Measurements from ENCODE around the gene HEATR5A.
"Not testable (repeated sequence)": the region's sequence is repeated elsewhere in the genome, so short reads cannot be mapped to it uniquely, and the experiment has no call there.

Gene HEATR5A

DNA sequence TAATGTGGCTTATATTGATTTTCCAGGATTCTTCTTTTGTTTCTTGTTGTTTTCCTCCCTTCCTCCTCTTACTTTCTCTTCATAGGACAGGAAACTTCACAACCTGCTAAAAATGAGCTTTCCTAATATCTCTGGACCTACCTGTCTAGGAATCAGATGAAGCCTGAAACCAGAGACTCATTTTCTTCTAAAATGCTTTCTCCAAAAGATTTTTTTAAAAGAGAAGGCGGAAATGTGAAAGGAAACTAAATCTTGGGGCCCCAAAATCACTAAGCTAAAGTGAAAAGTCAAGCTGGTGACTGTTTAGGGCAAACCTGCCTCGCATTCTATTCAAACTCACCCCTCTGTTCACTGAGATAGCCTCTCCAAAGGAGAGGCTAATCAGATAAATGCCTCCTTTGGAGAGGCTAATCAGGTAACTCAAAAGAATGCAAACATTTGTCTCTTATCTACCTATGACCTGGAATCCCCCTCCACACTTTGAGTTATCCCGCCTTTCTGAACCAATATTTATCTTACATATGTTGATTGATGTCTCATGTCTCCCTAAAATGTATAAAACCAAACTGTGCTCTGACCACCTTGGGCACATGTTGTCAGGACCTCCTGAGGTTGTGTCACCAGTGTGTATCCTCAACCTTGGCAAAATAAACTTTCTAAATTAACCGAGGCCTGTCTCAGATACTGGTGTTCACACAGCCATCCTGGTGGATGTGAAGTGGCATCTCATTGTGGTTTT is 140.0 kb downstream of the HEATR5A start:
- DNase-seq = no peak

DNA sequence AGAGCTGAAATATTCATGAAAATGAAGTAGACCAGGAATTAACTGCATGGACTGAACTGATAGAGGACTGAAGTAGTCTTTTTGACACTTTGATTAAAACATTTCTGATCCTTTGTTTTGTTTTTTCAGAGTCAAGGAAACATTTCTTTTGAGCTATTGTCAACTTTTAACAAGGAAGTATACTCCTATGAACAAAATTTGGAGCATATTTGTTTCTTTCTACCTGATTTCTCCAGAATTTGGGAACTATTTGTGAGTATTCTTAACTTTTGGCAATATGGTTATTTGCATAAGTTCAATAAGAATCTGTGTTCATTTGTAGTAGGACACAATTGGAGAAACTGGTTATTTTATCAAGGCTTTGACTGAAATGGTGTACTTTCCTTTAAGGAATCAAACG is 141.5 kb downstream of the HEATR5A start:
- DNase-seq = no peak

DNA sequence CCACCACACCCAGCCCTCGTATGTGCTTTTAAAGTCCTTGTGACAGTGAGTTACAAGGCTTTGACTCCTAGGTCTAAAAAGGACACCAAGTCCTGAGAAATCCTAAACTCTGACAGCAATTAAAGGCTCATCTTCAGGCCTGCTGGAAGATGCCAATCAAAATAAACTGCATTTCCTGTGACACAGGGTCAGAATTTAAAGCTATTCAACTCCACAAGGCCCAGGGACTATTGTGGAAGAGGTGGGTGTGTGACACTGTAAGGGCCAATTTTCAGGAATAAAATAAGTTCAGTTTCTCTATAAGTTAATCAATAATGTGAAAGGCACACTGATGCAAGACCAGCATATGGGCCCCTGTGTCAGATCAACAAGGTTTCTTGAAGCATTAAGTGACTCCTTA is 143.3 kb downstream of the HEATR5A start:
- no peak for DNase-seq

DNA sequence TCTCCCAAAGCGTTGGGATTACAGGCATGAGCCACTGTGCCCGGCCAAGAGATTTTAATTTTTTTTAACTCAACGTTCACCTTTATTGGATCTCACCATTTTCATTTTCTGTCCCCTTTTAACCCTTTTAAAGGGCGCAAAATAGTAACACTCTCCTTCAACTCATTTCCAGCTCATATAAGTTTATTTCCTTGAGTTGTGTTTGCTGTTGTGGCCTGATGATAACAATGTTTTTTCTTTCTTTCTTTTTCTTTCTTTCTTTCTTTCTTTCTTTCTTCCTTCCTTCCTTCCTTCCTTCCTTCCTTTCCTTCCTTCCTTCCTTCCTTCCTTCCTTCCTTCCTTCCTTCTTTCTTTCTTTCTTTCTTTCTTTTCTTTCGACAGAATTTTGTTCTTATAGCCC is 143.9 kb downstream of the HEATR5A start:
- not testable (repeated sequence) for DNase-seq

DNA sequence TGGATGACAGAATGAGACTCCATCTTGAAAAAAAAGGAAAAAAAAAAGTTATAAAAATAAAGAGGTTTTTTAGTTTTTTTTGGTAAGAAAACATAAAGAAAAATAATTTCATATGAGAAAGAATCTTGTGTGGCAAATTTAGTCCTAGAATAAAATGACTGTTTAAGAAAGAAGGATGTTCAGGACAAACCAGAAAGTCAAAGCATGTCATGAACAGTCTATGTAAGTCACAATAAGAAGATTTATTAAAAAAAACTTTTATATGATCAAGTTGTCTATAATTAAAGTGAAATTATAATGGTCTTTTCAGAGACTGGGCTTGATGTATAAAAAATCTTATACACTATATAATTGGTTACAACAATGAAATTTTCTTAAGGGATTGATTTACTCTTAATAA is 144.6 kb downstream of the HEATR5A start:
- DNase-seq = no peak

DNA sequence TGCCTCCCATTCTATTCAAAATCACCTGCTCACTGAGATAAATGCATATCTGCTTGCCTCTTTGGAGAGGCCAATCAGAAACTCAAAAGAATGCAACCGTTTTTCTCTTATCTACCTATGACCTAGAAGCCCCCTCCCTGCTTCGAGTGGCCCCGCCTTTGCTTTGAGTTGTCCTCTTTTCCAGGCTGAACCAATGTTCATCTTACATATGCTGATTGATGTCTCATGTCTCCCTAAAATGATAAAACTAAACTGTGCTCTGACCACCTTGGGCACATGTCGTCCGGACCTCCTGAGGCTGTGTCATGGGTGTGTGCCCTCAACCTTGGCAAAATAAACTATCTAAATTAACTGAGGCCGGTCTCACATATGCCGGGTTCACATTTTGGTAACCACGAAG is 148.7 kb downstream of the HEATR5A start:
- DNase-seq = no peak

DNA sequence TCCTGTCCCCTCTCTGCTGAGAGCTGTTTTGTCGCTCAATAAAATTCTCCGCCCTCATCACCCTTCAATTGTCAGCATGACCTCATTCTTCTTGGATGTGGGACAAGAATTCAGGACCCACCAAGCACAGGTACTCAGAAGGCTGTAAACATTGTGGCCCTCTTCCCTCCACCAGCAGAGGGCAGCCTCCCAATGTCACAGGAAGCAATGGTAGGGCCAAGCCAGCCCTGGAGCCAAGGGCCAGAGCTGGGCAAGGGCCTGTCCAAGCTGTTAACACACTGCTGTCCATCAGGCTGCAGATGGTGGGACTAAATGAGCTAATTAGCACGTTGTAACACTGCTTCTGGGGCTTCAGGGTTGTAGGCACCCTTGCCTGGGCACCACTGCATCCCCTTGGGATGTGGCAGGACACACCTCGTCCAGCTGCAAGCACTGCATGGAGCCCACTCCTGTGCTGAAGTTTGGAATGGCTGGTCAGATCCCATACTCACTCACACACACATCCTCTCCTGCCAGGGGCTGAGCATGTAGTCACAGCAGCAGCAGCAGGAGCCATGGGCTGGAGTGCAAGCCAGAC is 150.1 kb downstream of the HEATR5A start:
- DNase-seq = peak; percentile 8 to 10

DNA sequence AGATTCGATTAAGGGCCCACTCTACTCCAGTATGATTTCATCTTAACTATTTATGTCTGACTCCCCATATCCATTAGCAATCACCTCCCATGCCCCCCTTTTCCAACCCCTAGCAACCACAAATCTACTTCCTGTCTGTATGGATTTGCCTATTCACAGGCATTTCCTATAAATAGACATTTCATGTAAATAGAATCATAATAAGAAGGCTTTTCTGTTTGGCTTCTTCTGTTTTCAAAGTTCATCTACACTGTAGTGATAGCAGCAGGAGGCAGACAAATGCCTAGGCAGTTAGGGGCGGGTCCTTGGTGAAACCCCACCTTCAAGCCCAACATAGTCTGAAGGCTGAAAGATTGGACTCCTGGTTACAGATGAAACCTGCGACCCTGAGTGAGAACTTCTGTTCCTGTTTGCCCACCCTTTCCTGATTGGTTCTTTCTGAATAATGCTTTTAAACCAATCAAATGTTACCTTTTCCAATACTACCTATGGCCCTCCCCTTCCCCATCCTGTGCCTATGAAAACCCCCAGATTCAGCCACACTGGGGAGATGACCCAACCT is 150.6 kb downstream of the HEATR5A start:
- DNase-seq = no peak

DNA sequence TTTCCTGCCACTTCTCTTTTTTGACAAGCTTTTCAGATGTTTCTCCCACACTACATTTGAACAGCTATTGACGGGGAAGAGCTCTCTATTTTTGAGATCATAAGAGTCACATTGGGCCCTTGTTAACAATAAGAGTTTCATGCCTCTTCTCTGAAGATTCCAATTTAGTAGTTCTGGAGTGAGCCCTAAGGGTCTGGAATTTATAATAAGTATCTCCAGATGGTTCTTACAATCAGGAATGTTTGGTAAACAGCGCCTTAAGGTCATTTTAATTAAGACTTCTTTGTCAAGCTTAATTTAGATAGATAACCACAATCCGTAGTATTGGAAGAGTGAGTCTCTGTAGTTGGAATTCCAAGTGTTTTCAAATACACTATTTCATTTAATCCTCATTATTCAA is 152.1 kb downstream of the HEATR5A start:
- DNase-seq = no peak

DNA sequence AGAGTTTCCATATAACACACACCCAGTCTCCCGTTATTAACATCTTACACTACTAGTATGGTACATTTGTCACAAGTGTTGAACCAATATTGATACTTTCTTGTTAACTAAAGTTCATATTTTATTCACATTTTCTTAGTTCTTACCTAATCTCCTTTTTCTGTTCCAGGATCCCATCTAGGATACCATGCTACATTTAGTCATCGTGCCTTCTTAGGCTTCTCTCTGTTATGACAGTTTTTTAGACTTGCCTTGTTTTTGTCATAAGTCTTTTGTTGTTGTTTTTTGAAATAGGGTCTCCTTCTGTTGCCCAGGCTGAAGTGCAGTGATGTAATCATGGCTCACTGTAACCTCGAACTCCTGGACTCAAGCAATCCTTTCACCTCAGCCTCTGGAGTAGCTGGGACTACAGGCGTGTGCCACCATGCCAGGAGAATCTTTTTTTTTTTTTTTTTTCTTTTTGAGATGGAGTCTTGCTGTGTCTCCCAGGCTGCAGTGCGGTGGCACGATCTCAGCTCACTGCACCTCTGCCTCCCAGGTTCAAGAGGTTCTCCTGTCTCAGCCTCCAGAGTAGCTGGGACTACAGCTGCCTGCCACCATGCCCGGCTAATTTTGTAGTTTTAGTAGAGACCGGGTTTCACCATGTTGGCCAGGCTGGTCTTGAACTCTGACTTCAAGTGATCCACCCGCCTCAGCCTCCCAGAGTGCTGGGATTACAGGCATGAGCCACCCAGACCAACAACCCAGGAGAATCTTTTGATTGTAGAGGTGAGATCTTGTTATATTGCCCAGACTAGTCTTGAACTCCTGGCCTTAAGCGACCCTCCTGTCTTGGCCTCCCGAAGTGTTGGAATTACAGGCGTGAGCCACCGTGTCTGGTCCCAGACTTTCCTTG is 153.7 kb downstream of the HEATR5A start:
- DNase-seq = no peak

DNA sequence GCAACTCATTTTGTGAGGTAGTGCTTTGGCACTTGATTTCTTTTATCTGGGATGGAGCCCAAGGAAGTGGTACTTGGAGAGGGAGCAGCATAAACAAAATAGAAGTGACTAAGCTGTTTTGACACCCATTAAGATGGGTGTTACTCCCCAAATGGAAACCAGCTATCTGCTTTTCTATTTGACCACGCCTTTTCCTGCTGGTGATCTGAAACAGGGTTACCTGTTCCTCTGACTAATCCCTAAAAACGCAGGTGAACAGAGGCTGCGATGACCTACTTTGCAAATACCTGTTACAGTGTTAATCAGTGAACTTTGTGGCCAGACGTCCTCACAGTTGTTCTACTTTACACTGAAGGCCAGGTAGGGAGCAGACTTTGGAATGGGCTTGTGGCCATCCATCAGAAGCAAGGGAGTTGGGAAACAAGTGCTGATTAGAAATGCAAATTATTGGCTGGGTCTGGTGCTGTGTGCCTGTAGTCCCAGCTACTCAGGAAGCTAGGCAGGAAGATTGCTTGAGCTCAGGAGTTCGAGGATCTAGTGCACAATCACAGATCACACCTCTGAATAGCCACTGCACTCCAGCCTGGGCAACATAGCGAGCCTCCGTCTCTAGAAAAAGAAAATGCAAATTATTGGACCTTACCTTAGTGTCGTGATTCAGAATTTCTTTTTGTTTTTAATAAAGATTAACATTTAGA is 154.5 kb downstream of the HEATR5A start:
- DNase-seq = no peak

DNA sequence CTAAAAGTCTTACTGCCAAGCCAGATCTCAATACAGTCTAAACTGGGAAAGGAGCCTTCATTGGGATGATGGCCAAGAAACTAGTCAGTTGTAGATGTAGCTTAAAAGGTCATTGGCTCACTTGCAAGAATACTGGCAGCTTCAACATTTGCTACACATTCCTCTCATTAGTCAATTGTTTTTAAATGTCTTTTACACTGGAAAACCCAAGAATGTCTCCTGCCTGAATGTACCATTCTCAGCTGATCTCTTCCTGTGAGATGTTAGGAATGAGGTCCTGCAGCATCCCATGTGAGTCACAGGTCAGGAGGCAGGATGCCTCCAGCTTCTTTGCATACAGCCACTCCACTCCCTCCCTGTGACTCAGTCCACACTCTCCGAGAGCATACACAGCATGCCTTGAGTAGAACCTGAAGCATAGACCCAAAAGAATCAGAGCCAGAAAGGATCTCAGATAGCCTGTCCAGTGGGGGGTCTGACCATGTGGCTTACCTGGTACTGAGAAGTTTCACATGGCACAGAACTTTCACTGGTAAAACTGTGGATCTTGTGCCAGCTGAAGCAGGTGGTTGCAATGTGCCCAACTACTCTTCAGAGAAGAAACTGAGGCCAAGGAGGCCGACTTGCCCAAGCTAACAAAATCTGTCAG is 156.7 kb downstream of the HEATR5A start:
- no peak for DNase-seq

DNA sequence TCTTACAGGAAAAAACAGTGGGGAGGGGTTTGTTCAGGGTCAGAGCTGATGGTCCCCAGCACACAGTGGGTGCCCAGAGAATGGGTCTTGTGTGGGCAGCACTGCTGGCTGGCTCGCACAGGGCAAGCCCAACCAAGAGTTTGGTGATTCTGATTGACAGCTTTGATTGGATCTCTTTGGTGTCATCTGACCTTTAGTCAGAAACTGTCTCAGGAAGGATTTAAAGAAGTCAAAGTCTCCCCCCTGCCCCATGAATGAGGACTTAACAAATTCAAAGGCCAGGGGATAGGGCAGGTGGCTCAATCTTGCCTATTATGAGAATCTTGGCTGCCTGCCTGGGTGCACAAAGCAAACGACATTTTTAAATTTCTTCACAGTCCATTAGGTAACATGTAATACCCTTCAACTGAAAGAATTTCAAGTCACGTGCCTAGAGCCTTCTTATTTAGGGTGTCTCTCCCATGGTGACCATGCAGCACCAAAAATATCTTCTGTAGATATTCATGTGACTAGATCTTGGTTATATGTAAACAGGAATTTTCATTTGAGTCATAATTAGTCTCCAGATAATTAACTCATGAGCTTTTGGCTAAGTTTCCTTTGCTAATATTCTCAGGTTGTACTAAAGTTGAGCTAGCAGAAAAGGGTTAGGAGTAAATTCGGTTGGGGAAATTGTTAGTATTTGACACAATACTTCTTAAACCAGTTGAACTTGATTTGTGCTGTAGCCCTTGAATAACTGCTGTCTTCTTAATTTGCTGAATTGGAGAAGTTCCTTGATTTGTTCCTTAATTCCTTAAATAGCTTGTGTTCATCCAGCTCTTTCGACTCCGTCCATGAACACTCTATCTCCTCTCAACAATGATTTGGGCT is 158.3 kb downstream of the HEATR5A start:
- DNase-seq = no peak

DNA sequence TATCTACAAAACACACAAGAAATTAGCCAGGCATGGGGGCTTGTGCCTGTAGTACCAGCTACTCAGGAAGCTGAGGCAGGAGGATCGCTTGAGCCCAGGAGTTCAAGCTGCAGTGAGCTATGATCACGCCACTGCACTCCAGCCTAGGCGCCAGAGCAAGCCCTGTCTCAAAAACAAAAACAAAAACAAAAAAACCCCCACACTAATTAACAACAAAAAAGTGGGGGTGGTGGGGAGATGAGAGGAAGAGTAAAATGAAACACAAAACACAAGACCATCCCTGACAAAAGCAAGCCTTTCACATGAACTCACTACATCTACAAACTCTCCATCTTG is 158.9 kb downstream of the HEATR5A start:
- no peak for DNase-seq

DNA sequence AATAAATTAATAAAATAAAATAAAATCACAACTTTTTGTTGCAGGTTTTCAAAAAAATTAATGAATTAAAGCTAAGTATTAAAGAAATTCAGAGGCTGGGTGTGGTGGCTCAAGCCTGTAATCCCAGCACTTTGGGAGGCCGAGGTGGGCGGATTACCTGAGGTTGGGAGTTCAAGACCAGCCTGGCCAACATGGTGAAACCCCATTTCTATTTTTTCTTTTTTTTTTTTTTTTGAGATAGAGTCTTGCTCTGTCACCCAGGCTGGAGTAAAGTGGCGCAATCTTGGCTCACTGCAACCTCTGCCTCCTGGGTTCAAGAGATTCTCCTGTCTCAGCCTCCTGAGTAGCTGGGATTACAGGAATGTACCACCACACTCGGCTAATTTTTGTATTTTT is 161.3 kb downstream of the HEATR5A start:
- not testable (repeated sequence) for DNase-seq

DNA sequence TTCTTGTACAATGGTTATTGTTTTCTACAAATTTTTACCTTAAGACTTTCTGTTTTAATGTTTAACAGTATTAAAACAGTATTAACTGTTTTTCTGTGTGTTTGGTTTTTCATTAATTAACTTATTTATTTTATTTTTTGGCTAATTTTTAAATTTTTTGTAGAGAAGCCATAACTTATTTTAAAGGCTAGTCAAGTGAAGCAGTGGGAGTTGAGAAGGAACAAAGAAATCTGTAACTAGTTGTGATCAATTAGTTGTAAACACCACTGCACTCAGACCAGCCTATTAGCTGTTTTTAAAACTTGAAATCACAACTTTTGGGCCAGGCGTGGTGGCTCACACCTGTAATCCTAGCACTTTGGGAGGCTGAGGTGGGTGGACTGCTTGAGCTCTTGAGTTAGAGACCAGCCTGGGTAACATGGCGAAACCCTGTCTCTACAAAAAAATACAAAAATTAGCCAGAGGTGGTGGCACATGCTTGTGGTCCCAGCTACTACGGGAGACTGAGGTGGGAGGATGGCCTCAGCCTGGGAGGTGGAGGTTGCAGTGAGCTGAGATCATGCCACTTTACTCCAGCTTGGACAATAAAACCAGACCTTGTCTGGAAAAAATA is 161.8 kb downstream of the HEATR5A start:
- DNase-seq = no peak

DNA sequence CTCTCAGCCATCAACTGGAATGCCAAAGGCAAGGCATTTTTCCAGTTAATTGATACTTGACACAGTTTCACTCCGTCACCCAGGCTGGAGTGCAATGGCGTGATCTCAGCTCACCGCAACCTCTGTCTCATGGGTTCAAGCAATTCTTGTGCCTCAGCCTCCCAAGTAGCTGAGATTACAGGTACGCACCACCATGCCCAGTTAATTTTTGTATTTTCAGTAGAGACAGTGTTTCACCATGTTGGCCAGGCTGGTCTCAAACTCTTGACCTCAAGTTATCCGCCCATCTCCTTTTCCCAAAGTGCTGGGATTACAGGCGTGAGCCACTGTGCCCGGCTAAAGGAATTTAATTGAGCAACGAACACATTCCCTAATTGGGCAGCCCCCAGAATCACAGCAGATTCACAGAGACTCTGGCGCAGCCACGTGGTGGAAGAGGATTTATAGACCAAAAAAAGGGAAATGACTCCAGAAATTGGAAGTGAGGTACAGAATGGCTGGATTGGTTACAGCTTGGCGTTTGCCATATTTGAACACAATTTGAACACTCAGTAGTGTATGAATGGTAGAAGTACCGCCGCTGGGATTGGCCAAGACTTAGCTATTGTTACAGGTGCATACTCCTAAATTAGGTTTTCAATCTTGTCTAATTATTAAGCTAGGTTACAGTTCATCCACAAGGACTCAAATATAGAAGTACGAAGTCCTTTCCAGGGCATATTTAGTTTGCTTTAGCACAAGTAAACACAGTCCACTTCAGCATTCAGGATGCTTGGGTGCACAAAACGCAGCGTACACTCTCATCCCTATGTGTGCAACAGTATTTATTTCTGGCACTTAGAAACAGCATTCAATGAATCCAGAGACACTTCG is 162.6 kb downstream of the HEATR5A start:
- not testable (repeated sequence) for DNase-seq

DNA sequence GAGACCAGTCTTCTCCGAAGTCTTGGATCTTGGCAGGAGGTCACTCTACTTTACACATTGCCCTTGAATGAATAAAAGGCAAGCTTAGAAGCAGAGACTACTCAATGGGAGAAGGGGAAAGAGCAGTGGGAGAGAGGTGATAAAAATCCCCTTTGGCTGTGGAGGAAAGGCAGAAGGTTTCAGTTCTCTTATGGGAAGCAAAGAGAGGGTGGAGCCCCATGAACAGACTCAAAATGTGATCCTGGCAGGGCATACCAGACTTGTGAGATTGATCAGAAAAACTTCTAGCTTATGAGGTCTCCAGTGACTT is 163.2 kb downstream of the HEATR5A start:
- DNase-seq = no peak

DNA sequence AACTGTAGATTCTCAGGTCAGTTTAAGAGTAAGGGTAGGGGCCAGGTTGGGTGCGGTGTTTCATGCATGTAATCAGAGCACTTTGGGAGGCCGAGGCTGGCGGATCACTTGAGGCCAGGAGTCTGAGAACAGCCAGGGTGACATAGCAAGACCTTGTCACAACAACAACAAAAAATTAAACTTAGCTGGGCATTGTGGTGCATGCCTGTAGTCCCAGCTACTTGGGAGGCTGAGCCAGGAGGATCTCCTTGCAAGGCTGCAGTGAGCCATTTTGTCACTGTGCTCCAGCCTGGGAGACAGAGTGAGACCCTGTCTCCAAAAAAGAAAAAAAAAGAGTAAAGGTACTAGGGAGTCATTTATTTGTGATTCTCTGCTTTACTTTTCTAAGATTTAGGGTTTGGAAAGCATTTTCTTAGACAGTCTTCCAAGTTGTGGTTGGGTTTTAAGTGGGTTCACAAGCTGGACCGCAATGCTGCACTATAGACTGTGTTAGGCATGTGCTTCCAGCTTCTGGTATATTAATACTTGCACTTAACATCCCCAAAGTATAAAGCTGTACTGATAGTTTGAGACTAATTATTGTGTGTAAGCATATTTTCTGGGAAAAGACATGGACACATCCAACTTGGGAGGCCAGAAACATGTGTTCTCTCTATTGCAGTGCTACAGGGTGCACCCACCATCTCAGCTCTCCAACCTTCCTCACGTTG is 163.7 kb downstream of the HEATR5A start:
- no peak for DNase-seq

DNA sequence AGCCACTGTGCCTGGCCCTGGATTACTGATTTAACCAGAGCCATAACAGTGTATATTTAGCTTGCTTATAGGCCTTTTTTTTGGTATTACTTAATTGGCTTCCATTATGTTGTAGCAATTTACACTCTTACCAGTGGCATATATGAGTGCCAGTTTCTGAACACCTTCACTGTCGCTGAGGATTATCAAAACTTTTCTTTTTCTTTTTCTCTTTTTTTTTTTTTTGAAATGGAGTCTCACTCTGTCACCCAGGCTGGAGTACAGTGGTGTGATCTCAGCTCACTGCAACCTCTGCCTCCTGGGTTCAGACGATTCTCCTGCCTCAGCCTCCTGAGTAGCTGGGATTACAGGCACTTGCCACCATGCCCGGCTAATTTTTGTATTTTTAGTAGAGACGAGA is 164.4 kb downstream of the HEATR5A start:
- DNase-seq = not testable (repeated sequence)
